Gastrocnemius medialis (tissue), 4 donors: ENCODE data around the gene NCF1.
"Not testable (repeated sequence)": the region's sequence is repeated elsewhere in the genome, so short reads cannot be mapped to it uniquely, and the experiment has no call there.

Experiments used
- POLR2A ChIP-seq, 2 donors: fragments of 450-650 bp; IDR thresholded peaks; one replicate each; pipeline ENCODE4 v1.6.1; 2017; ENCODE audit warnings: antibody characterized with exemption in 2 of 2, mild to moderate bottlenecking in 2 of 2, moderate library complexity in 2 of 2
- TF ChIP-seq, protein P1 (sequence below), 5 experiments: fragments of 450-650 bp in 3 of 5; fragments of 200-600 bp in 2 of 5; sonication (generic) in 2 of 5; IDR thresholded peaks in 4 of 5; conservative IDR thresholded peaks in 1 of 5; 1 replicate in 4 of 5; 2 replicates in 1 of 5; pipeline ENCODE4 v1.5.1; 2016 to 2019; ENCODE audit warnings: antibody characterized with exemption in 5 of 5, mild to moderate bottlenecking in 3 of 5, moderate library complexity in 3 of 5

DNA sequence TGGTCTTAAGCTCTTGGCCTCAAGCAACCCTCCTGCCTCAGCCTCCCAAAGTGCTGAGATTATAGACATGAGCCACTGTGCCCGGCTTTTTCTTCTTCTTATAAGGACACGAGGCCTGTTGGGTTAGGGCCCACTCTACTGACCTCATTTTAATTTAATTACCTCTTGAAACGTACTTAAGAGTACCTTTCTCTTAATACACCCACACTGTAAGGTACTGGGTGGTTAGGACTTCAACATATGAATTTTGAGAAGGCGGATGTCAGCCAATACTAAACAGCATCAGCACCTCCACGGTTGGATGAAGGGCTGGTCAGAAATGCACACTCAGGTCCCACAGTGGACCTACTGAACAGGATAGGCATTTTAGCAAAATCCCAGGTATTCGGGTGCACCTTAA is 7.9 kb downstream of the NCF1 start:
- TF ChIP-seq, protein P1, sequence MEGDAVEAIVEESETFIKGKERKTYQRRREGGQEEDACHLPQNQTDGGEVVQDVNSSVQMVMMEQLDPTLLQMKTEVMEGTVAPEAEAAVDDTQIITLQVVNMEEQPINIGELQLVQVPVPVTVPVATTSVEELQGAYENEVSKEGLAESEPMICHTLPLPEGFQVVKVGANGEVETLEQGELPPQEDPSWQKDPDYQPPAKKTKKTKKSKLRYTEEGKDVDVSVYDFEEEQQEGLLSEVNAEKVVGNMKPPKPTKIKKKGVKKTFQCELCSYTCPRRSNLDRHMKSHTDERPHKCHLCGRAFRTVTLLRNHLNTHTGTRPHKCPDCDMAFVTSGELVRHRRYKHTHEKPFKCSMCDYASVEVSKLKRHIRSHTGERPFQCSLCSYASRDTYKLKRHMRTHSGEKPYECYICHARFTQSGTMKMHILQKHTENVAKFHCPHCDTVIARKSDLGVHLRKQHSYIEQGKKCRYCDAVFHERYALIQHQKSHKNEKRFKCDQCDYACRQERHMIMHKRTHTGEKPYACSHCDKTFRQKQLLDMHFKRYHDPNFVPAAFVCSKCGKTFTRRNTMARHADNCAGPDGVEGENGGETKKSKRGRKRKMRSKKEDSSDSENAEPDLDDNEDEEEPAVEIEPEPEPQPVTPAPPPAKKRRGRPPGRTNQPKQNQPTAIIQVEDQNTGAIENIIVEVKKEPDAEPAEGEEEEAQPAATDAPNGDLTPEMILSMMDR (IDR thresholded peaks at IDR 0.05 in 4 of 5, conservative IDR thresholded peaks at IDR 0.05 in 1 of 5): not testable (repeated sequence)
- not testable (repeated sequence) for TF ChIP-seq POLR2A (IDR thresholded peaks at IDR 0.05)
